ENCODE data around the gene PI3. TPM values are rescaled to one million over a fixed set of nuclear protein-coding genes. Genes with fewer than 3 reads are reported as not detected.

PI3 gene
- total RNA-seq, 1 experiment from 2014 or later = not detected

GRCh38 chr20:45152405-45152804, 22.3 kb upstream of the PI3 start:
- ChIA-PET POLR2A (interaction anchor here (0.5 kb wide), 1 partner anchor 16 kb away, joined by 4 read pairs; no protein-coding TSS in a partner anchor), CTCF (no interaction called here)
- in situ Hi-C loops (cut with HindIII; ENCODE audit: low pct_unique_long_range_greater_than_20kb, low sequenced_read_pairs) (no loop called here), intact Hi-C loops (cut with micrococcal nuclease; ENCODE audit: unreplicated experiment) (no loop called here)
- H3K4me1 ChIP-seq (ENCODE audit: control insufficient read depth, insufficient read depth, low read length) = no peaks in the 10 kb centered on the region
- DNase-seq (ENCODE audit: low read depth, low spot score) (no peak), ATAC-seq (no peak)
- no peak overlapping the region for H3K4me3 ChIP-seq (ENCODE audit: low read depth in 2 of 2, low read length in 2 of 2)
- H3K36me3 ChIP-seq (ENCODE audit: control insufficient read depth, insufficient read depth, low read length) = no peaks in the 10 kb centered on the region
- no TSS peak for BruUV-seq (replicated peaks)
- H3K27me3 ChIP-seq (ENCODE audit: control insufficient read depth, insufficient read depth, low read length) = peaks cover 7% of the 10 kb centered on the region
- no peak for TF ChIP-seq SIN3A (IDR thresholded peaks at IDR 0.05; ENCODE audit: borderline replicate concordance, insufficient read depth, low read depth, low read length)
- TF ChIP-seq TCF7L2 (IDR thresholded peaks at IDR 0.05; ENCODE audit: low read depth, low read length) = no peak
- TF ChIP-seq POLR2AphosphoS5 (IDR thresholded peaks at IDR 0.05; ENCODE audit: low read depth, low read length) = no peak
- no peak for TF ChIP-seq CTCF (IDR thresholded peaks at IDR 0.05)
- no peak for TF ChIP-seq REST (IDR thresholded peaks at IDR 0.05; ENCODE audit: insufficient read depth in 1 of 2, low read depth in 2 of 2, low read length in 1 of 2)
- H3K27ac ChIP-seq (ENCODE audit: low read length) = no peak overlapping the region
- H3K9me3 ChIP-seq (ENCODE audit: control insufficient read depth, insufficient read depth, low read depth, low read length) = no peaks in the 10 kb centered on the region

- Histone ChIP-seq H3K4me3 (ENCODE audit: low read depth in 2 of 2, low read length in 2 of 2) (no peak overlapping the region), H3K27me3 (ENCODE audit: control insufficient read depth, insufficient read depth, low read length) (peaks cover 2% of the 10 kb centered on the region; the same call in 1 of the 2 replicates), H3K4me1 (ENCODE audit: control insufficient read depth, insufficient read depth, low read length) (no peaks in the 10 kb centered on the region), H3K9me3 (ENCODE audit: control insufficient read depth, insufficient read depth, low read depth, low read length) (no peaks in the 10 kb centered on the region), H3K27ac (ENCODE audit: low read length) (no peak overlapping the region), H3K36me3 (ENCODE audit: control insufficient read depth, insufficient read depth, low read length) (no peaks in the 10 kb centered on the region)
- DNase-seq (ENCODE audit: low read depth, low spot score) (no peak), ATAC-seq (no peak)
- ChIA-PET CTCF (no interaction called here), POLR2A (interaction anchor here (0.5 kb wide), 1 partner anchor 15 kb away, joined by 4 read pairs; no protein-coding TSS in a partner anchor)
- in situ Hi-C loops (cut with HindIII; ENCODE audit: low pct_unique_long_range_greater_than_20kb, low sequenced_read_pairs) = no loop called here
- intact Hi-C loops (cut with micrococcal nuclease; ENCODE audit: unreplicated experiment) = no loop called here
- no TSS peak for BruUV-seq (replicated peaks)
- TF ChIP-seq TCF7L2 (IDR thresholded peaks at IDR 0.05; ENCODE audit: low read depth, low read length) (no peak), REST (IDR thresholded peaks at IDR 0.05; ENCODE audit: insufficient read depth in 1 of 2, low read depth in 2 of 2, low read length in 1 of 2) (no peak), POLR2AphosphoS5 (IDR thresholded peaks at IDR 0.05; ENCODE audit: low read depth, low read length) (no peak), SIN3A (IDR thresholded peaks at IDR 0.05; ENCODE audit: borderline replicate concordance, insufficient read depth, low read depth, low read length) (no peak), CTCF (IDR thresholded peaks at IDR 0.05) (no peak)
Measured at GRCh38 chr20:45153147-45153546, 21.6 kb upstream of the PI3 start.

Measured in Panc1 (cell line).